Stomach smooth muscle (tissue), 2 donors: Measurements from ENCODE around the gene MGRN1.

Experiments
- H3K27ac ChIP-seq: one replicate; pipeline ENCODE4 v1.7.0; 2013; ENCODE audit warnings: mild to moderate bottlenecking, low read length, inconsistent platforms
- H3K27me3 ChIP-seq, 2 donors: one replicate each; pipeline ENCODE4 v1.7.0; 2013; ENCODE audit warnings: low read length in 2 of 2; ENCODE audit not compliant: insufficient read depth in 2 of 2, control insufficient read depth in 1 of 2
- H3K36me3 ChIP-seq, 2 donors: one replicate each; pipeline ENCODE4 v1.7.0; 2013; ENCODE audit warnings: low read length in 2 of 2; ENCODE audit not compliant: control insufficient read depth in 2 of 2, insufficient read depth in 2 of 2
- H3K4me1 ChIP-seq: one replicate; pipeline ENCODE4 v1.7.0; 2013; ENCODE audit warnings: low read length; ENCODE audit not compliant: control insufficient read depth, insufficient read depth
- H3K4me3 ChIP-seq, 2 donors: one replicate each; pipeline ENCODE4 v1.7.0; 2013; ENCODE audit warnings: low read length in 2 of 2
- H3K9ac ChIP-seq, 2 donors: one replicate each; pipeline ENCODE4 v1.7.0; 2013; ENCODE audit warnings: low read length in 2 of 2, mild to moderate bottlenecking in 1 of 2
- H3K9me3 ChIP-seq, 2 donors: one replicate each; pipeline ENCODE4 v1.7.0; 2013; ENCODE audit warnings: low read length in 2 of 2; ENCODE audit not compliant: control insufficient read depth in 2 of 2
- donor health status: healthy.
- donor health status: Pancreatic carcinoma.

Gene MGRN1

DNA sequence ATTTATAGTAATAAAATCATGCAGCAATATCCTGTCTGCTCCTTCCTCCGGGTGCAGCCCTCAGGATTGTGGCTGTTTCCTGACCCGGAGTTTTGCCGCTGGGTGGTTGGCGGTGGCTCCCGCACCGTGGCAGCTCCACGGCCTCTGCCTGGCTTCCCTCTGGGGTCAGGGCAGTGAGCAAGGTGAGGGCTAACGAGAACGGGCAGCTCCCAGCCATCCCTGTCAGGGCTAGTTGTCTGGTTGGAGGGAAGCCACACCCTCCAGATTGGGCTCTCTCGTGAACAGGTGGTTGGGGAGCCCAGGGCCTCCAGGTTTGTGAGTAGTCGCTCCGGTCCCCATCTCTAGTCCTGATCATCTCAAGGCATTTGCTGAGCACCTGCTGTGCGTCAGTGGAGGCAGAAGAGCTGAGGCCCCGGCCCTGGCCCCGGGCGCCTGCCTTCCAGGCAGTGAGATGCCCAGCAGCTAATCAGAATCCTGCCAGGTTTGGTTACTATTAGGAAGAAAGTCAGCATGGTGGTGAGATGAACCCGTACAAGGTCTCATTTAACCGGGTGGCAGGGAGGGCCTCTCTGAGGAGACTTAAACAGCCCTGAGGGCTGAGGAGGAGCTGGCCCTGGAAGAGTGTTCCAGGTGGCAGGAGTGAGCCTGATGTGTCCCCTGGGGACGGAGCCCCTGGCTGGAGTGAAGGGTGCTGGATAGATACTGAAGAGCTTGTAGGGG, 66.5 kb downstream of the MGRN1 start:
- no peak overlapping the region for H3K9ac ChIP-seq
- peaks cover 26% of the 10 kb centered on the region for H3K4me1 ChIP-seq
- H3K4me3 ChIP-seq: no peak overlapping the region
- H3K27me3 ChIP-seq: no peaks in the 10 kb centered on the region
- H3K9me3 ChIP-seq: no peaks in the 10 kb centered on the region
- H3K36me3 ChIP-seq: peaks cover 3 to 17% of the 10 kb centered on the region in 2 donors
- no peak overlapping the region for H3K27ac ChIP-seq

DNA sequence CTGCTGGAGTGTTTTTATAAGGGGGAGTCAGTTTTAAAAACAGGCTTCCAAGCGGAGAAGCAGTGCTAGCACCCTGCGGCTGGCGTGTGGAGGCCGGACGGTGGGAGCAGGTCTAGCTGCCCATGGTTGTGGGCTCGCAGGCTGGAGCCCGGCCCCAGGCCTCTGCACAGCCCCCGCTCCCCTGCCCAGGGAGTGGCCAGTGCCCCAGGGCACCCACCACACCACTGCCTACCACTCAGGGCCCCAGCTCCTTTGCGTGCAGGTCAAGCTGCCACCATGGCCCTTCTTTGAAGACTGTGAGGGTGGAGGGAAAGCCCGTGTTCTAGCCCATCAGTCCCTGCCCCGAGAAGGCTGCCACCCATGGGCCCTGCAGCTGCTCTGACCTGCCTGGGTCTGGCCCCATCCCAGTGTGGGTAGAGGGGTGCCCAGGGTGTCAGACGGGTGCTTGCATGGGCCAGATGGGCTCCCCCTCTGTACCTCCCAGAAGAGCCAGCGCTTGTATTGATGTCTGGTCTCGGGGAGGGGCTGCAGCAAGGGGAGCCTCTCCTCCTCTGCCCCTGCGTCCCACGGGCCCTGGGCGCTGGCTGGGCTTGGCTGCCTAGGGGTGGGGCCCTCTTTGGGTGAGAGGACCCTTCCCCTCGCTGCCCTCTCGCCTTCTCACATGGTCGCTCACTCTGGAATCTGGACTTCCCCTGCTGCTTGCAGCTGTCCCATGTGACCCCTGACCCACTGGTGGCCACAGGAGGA, 67.2 kb downstream of the MGRN1 start:
- Histone ChIP-seq H3K9ac (no peak overlapping the region), H3K4me3 (no peak overlapping the region), H3K4me1 (peaks cover 26% of the 10 kb centered on the region), H3K36me3 (peaks cover 7 to 15% of the 10 kb centered on the region in 2 donors), H3K27ac (no peak overlapping the region), H3K9me3 (no peaks in the 10 kb centered on the region), H3K27me3 (no peaks in the 10 kb centered on the region)

DNA sequence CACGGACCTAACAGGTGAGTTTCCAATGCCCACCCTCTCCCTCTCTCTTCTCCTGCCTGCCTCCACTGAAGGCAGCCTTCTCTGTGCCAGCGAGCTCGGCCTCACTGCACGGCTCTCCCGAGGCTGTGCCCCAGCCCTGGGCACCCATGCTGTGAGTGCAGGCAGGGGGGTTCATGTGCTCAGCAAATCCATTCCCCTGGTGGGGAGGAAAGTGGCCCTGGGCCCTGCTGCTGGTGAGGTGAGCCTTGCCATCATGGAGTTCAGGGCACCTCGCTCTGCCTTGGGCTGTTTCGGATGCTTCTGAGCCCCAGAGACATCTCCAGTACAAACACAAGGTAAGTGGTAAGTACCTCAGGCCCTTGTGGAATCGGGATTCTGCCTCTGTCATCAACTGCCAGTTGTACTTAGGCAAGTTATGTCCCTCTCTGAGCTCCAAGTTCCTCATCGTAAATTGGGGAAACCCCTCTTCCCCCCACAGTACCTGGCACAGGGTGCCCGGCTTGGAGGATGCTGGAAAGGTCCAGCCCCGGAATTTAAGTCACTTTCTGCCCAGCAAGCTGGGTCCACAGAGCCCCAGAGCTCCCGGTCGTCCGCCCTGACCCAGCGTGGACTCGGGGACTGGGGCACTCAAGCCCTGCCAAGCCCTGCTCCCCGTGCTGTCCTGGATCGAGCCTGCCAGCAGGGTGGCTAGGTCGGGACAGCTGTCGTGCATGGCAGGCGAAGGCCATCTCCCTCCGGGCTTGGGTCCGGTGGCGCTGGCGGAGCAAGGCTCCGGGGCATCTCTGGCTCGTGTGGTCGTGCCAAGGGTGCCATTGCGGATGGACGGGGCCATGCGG, 68.1 kb downstream of the MGRN1 start:
- peaks cover 26% of the 10 kb centered on the region for H3K4me1 ChIP-seq
- peaks cover 7 to 14% of the 10 kb centered on the region in 2 donors for H3K36me3 ChIP-seq
- peak overlapping the region; percentile 57 to 79 for H3K4me3 ChIP-seq
- H3K9ac ChIP-seq: peak overlapping the region; percentile 38 to 64
- no peaks in the 10 kb centered on the region for H3K9me3 ChIP-seq
- H3K27me3 ChIP-seq: no peaks in the 10 kb centered on the region
- peak overlapping the region; percentile 62 for H3K27ac ChIP-seq

DNA sequence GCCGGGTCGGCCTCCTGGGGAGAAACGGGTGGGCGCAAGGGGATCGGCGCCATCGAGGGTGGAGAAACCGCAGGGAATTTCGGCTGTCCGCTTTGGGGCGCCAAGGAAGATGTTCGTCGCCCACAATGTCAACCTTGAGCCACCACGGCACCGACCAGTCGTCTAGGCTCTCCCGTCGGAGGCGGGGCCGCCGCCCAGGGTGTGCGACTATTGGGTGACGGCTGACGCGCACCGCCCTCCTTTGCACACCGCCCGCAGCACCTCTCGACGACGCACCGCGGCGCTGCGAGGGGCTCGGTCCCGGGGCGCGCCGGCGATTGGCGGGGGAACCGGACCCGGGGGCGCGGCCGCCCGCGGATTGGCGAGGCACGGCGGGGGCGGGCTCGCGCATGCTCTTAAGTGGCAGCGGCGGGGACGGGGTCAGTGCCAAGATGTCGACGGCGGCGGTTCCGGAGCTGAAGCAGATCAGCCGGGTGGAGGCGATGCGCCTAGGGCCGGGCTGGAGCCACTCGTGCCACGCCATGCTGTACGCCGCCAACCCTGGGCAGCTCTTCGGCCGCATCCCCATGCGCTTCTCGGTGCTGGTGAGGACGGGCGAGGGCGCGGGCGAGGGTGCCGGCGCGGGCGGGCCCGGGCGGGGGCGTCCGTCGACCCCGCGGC, 68.8 kb downstream of the MGRN1 start, which contains the start of gene NUDT16L1:
Gene NUDT16L1, plus strand, starts transcription at position 267 of the 660 bp plus-strand sequence. Its CDS starts 165 bp downstream, at position 432.
- H3K4me1 ChIP-seq: peaks cover 26% of the 10 kb centered on the region
- peak within 1 kb of the TSS; percentile 64 to 74 for H3K9ac ChIP-seq
- H3K4me3 ChIP-seq: peak within 1 kb of the TSS; percentile 78 to 92
- peak within 1 kb of the TSS; percentile 62 for H3K27ac ChIP-seq
- peaks cover 11 to 16% of the 10 kb centered on the region in 2 donors for H3K36me3 ChIP-seq
- no peaks in the 10 kb centered on the region for H3K27me3 ChIP-seq
- H3K9me3 ChIP-seq: no peaks in the 10 kb centered on the region

DNA sequence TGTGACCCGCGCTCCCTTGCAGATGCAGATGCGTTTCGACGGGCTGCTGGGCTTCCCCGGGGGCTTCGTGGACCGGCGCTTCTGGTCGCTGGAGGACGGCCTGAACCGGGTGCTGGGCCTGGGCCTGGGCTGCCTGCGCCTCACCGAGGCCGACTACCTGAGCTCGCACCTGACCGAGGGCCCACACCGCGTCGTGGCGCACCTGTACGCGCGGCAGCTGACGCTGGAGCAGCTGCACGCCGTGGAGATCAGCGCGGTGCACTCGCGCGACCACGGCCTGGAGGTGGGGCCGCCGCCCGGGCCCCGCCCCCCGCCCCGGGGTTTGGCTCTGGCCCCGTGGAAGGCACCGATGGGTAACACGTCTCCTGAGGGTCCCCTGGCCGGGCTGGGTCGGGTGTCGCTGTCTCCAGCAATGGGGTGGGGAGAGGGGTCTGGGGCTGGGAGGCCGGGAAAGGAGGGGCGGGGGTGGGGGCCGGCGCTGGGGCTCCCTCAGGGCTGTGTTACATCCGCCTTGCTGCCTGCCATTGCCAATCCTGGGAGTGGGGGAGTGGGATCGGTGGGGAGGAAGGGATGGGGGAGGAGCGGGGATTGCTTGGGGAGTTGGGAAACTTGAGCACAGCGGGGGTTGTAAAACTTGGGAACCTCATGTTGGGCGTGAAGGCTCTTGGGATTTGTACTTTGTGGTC, 69.5 kb downstream of the MGRN1 start:
- H3K27me3 ChIP-seq: no peaks in the 10 kb centered on the region
- peak overlapping the region; percentile 62 for H3K27ac ChIP-seq
- H3K4me3 ChIP-seq: peak overlapping the region; percentile 78 to 92
- H3K9ac ChIP-seq: peak overlapping the region; percentile 64 to 74
- H3K4me1 ChIP-seq: peaks cover 26% of the 10 kb centered on the region
- peaks cover 14 to 19% of the 10 kb centered on the region in 2 donors for H3K36me3 ChIP-seq
- H3K9me3 ChIP-seq: no peaks in the 10 kb centered on the region

DNA sequence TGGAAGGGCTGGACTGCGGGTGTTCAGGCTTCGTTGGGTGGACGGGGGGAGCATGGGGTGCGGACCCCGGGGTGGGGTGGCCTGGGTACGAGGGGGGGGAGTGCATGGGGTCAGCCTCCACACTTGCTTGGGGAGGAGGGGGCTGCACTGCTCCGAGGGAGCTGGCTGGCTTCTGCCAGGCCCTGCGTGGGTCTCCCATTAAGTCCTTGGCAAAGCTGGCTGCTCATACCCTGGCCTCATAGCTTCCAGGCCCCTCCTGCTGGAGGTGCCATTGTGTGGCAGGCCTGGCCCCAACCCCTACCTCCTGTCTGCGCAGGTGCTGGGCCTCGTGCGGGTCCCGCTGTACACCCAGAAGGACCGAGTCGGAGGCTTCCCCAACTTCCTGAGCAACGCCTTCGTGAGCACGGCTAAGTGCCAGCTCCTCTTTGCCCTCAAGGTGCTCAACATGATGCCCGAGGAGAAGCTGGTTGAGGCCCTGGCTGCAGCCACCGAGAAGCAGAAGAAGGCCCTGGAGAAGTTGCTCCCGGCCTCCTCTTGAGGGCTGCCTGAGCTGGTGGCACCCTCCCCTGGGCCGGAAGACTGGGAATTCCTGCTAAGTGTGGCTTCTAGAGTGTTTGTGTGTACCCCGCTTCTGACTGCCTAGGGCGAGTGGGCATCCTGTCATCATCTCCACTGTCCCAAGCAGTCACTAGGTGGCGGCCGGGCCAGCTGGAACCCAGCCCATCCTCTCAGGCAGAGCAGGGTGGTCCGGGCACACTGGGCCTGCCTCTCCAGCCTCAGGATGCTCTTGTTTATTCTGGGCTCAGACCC, 70.2 kb downstream of the MGRN1 start:
- H3K36me3 ChIP-seq: peaks cover 19 to 26% of the 10 kb centered on the region in 2 donors
- no peak overlapping the region for H3K27ac ChIP-seq
- H3K9ac ChIP-seq: peak overlapping the region in 1 of 2 donors; percentile 74
- H3K27me3 ChIP-seq: no peaks in the 10 kb centered on the region
- H3K4me1 ChIP-seq: peaks cover 26% of the 10 kb centered on the region
- H3K9me3 ChIP-seq: no peaks in the 10 kb centered on the region
- peak overlapping the region in 1 of 2 donors; percentile 92 for H3K4me3 ChIP-seq

DNA sequence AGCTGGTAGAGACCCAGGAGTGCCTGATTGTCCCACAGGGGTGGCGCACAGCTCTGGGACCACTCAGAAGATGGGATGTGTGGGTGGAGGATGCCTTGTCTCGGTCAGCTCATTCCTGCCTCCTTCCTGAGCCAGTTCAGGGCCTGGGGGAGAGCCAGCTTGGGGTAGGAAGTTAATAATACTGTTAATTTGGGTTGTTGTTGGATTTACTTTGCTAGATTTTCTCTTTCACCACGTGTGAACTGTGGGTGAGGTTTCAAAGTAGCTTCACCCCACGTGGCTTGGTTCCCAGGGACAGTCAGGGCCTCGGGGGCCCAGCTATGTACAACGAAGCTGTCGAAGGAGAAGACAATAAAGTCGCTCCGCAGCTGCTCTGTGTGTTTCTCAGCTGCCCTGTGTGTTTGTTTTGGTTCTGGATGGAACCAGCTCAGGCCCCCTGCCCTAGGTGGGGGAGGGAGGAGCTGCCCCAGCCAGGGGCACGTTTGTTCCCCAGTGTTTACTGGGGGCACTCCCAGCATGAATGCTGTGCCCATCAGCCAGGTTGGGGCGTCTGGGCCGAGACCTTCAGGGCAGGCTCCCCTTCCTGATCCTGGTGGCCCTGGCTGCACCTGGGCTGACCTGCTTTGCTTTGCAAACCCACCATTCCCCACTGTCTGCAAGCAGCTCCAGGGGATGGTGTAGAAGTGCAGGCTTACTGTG, 71.0 kb downstream of the MGRN1 start:
- H3K27ac ChIP-seq: peak overlapping the region; percentile 11
- no peak overlapping the region for H3K9ac ChIP-seq
- no peaks in the 10 kb centered on the region for H3K9me3 ChIP-seq
- H3K27me3 ChIP-seq: no peaks in the 10 kb centered on the region
- H3K4me3 ChIP-seq: no peak overlapping the region
- peaks cover 23 to 32% of the 10 kb centered on the region in 2 donors for H3K36me3 ChIP-seq
- peaks cover 26% of the 10 kb centered on the region for H3K4me1 ChIP-seq

DNA sequence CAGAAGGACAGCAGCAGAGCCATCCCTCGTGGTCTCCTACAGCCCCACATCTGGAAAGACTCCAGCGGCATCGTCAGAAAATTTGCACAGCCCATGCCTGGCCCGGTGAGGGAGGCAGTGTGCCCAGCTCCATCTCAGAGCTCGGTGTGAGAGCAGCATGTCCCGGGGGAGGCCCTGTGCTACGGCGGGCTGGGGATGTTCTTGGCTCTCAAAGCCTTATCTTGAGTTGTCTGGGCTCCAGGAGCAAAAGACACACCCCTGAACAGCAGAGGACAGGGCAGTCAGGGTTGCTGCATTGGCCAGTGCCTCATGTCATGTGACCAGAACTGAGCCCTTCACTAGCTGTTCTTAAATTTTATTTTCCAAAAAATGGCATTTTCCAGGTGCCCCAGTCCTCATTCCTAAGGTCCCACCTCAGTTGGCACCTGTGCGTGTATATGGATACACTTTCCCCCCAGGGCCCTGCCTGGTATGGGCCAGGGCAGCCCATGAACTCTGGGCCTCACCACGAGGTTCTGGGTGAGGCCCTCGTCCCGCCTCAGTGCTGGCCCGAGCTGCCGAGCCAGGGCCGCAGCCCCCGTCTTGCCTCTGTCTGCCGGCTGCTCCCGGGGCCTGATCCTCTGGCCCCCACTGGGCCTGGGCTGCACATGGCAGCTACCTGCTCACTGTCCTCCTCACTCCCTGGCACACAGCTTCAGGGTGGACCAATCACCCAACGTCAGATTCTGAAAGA, 71.7 kb downstream of the MGRN1 start:
- H3K4me3 ChIP-seq: no peak overlapping the region
- H3K9me3 ChIP-seq: no peaks in the 10 kb centered on the region
- peaks cover 27 to 38% of the 10 kb centered on the region in 2 donors for H3K36me3 ChIP-seq
- no peak overlapping the region for H3K9ac ChIP-seq
- no peak overlapping the region for H3K27ac ChIP-seq
- H3K4me1 ChIP-seq: peaks cover 28% of the 10 kb centered on the region
- H3K27me3 ChIP-seq: no peaks in the 10 kb centered on the region
